K562 (cell line): ENCODE results near the gene NRF1. TPM values are rescaled to one million over a fixed set of nuclear protein-coding genes. Genes with fewer than 3 reads are reported as not detected.

ENCODE experiments used
- ELF4 ChIP-seq: fragments of 450-650 bp; formaldehyde crosslinking; IDR thresholded peaks from 2 replicates; pipeline ENCODE4 v1.4.0; 2022; ENCODE audit warnings: missing genetic modification characterization
- GABPB2 ChIP-seq: fragments of 250-450 bp; sonication (Bioruptor Pico); conservative IDR thresholded peaks from 2 replicates; pipeline ENCODE4 v1.5.1; 2021; ENCODE audit warnings: mild to moderate bottlenecking
- LEF1 ChIP-seq: fragments of 450-650 bp; IDR thresholded peaks from 2 replicates; pipeline ENCODE4 v1.6.1; 2016; ENCODE audit warnings: mild to moderate bottlenecking
- MGA ChIP-seq: fragments of 450-650 bp; IDR thresholded peaks from 2 replicates; pipeline ENCODE4 v1.6.1; 2016; ENCODE audit warnings: mild to moderate bottlenecking, moderate library complexity
- SPI1 ChIP-seq: IDR thresholded peaks from 2 replicates; pipeline ENCODE4 v1.6.1; 2011; ENCODE audit warnings: low read depth, low read length, control low read depth, borderline replicate concordance
- SRSF9 ChIP-seq: fragments of 200-400 bp; formaldehyde crosslinking; IDR thresholded peaks from 2 replicates; pipeline ENCODE4 v1.6.1; 2017; ENCODE audit warnings: low read depth, low read length, borderline replicate concordance
- SUPT5H ChIP-seq: fragments of 450-650 bp; IDR thresholded peaks from 2 replicates; pipeline ENCODE4 v1.6.1; 2016
- ZBTB26 ChIP-seq: fragments of 450-650 bp; formaldehyde crosslinking; IDR thresholded peaks from 2 replicates; pipeline ENCODE4 v1.4.0; 2022; ENCODE audit warnings: missing genetic modification characterization
- ZNF518B ChIP-seq: fragments of 250-450 bp; sonication (Bioruptor Pico); IDR thresholded peaks from 2 replicates; pipeline ENCODE4 v1.5.0; 2021; ENCODE audit warnings: mild to moderate bottlenecking, moderate library complexity
- ZNF707 ChIP-seq: fragments of 250-450 bp; sonication (Bioruptor Pico); conservative IDR thresholded peaks from 2 replicates; pipeline ENCODE4 v1.8.0; 2022; ENCODE audit warnings: inconsistent platforms, mild to moderate bottlenecking, moderate library complexity
- polyA plus RNA-seq, 8 experiments: library from polyadenylated mRNA; depleted of rRNA in 4 of 8; stranded (reverse) in 5 of 8; unstranded in 3 of 8; fragments of >200 nt; fragmentation: Nextera tagmentation in 2 of 8; fragmentation: Illumina TruSeq in 1 of 8; extraction: Ambion mirVana in 2 of 8; extraction: Trizol in 1 of 8; gene quantifications; 2 replicates each; pipeline versions ENCODE4 v1.2.1 to v1.2.3, GENCODE V29; 2011 to 2014; ENCODE audit warnings: inconsistent platforms in 1 of 8, missing spikeins in 1 of 8
- total RNA-seq, 7 experiments: library from RNA; depleted of rRNA in 6 of 7; stranded (reverse); fragments of >200 nt in 6 of 7; fragmentation: Illumina TruSeq in 2 of 7; extraction: Trizol in 2 of 7; gene quantifications; 2 replicates each; pipeline versions ENCODE4 v1.2.1 to v1.2.3, GENCODE V29; 2011 to 2021; ENCODE audit warnings: low replicate concordance in 1 of 7
- TF ChIP-seq, protein P1 (sequence below), 2 experiments: fragments of 450-650 bp; conservative IDR thresholded peaks; 2 replicates each; pipeline ENCODE4 v1.6.1; 2017; ENCODE audit warnings: mild to moderate bottlenecking in 2 of 2, moderate library complexity in 2 of 2

Gene NRF1
- total and polyA plus RNA-seq, 9 of the 15 experiments (the other 6 are each of a cell fraction or from before 2014, with no cell fraction given) = 8.6 to 28.8 (median 20.3) TPM

DNA sequence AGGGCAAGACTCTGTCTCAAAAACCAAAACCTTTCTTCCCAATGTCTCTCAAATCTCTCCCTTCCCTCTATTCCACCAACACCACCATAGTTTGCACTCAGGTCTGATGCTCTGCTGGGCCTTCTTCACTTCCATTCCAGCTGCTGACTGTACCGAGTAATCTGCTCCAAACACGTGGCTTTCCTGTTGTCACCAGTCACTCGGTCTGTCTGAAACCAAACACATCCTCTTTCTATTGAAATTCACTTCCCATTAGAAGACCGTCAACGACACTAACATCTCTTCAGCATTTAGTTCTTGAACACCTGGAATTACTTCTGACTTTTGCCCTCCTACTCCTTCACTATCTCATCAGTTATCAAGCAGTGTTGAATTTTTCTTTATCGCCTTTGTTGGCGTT lies 4.7 kb upstream of the NRF1 start (continued):
- TF ChIP-seq MGA (no peak), ZBTB26 (CRISPR knock-in tag) (no peak), ELF4 (CRISPR knock-in tag) (no peak), GABPB2 (CRISPR knock-in tag) (no peak), SRSF9 (no peak), SPI1 (0 out of 2 replicates have a peak, but pooled peaks have one; percentile 16), LEF1 (no peak), ZNF707 (CRISPR knock-in tag) (no peak), ZNF518B (CRISPR knock-in tag) (no peak), SUPT5H (peak; percentile 43)
- TF ChIP-seq, protein P1, sequence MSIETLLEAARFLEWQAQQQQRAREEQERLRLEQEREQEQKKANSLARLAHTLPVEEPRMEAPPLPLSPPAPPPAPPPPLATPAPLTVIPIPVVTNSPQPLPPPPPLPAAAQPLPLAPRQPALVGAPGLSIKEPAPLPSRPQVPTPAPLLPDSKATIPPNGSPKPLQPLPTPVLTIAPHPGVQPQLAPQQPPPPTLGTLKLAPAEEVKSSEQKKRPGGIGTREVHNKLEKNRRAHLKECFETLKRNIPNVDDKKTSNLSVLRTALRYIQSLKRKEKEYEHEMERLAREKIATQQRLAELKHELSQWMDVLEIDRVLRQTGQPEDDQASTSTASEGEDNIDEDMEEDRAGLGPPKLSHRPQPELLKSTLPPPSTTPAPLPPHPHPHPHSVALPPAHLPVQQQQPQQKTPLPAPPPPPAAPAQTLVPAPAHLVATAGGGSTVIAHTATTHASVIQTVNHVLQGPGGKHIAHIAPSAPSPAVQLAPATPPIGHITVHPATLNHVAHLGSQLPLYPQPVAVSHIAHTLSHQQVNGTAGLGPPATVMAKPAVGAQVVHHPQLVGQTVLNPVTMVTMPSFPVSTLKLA (conservative IDR thresholded peaks at IDR 0.05) = peak; percentile 23 to 24; a peak in 1 of 4 replicates
